MCF 10A (cell line): ENCODE data around the gene ATP6V1E1. TPM values are rescaled to one million over a fixed set of nuclear protein-coding genes. Genes with fewer than 3 reads are reported as not detected.

ENCODE experiments used
- BruUV-seq: library from RNA; stranded (reverse); fragments of 400-500 nt; replicated peaks from 2 replicates; lab custom pipeline; 2021; lab: Mats Ljungman, UMichigan
- CTCF ChIA-PET: fragments of 300-600 bp; sonication (Branson Sonifier 250); formaldehyde crosslinking; extraction: SDS; loops from one replicate; lab custom pipeline; 2021; ENCODE audit warnings: antibody characterized with exemption, inconsistent platforms; lab: Yijun Ruan, JAX
- POLR2A ChIA-PET: fragments of 300-600, 350-650 bp; sonication (Branson Sonifier 250); formaldehyde crosslinking; extraction: SDS; loops from one replicate; lab custom pipeline; 2020; ENCODE audit warnings: antibody characterized with exemption, inconsistent platforms; lab: Yijun Ruan, JAX
- DNase-seq: peaks from one replicate; pipeline ENCODE4 v3.0.0-alpha.2; 2018; ENCODE audit not compliant: unreplicated experiment
- H3K27ac Mint-ChIP-seq: one replicate; pipeline ENCODE4 v1.8.0; 2022; ENCODE audit warnings: mild to moderate bottlenecking, low read depth, mixed read lengths; ENCODE audit not compliant: unreplicated experiment
- H3K27me3 Mint-ChIP-seq: one replicate; pipeline ENCODE4 v1.8.0; 2022; ENCODE audit warnings: mixed read lengths; ENCODE audit not compliant: insufficient read depth, unreplicated experiment
- H3K36me3 Mint-ChIP-seq: one replicate; pipeline ENCODE4 v1.8.0; 2022; ENCODE audit warnings: mild to moderate bottlenecking, moderate library complexity, mixed read lengths; ENCODE audit not compliant: insufficient read depth, unreplicated experiment
- H3K4me1 Mint-ChIP-seq: one replicate; pipeline ENCODE4 v1.8.0; 2022; ENCODE audit warnings: mixed read lengths; ENCODE audit not compliant: insufficient read depth, unreplicated experiment
- H3K4me3 Mint-ChIP-seq: one replicate; pipeline ENCODE4 v1.8.0; 2022; ENCODE audit warnings: mild to moderate bottlenecking, moderate library complexity, mixed read lengths; ENCODE audit not compliant: unreplicated experiment
- H3K9me3 Mint-ChIP-seq: one replicate; pipeline ENCODE4 v1.8.0; 2022; ENCODE audit warnings: mixed read lengths; ENCODE audit not compliant: unreplicated experiment
- CTCF ChIP-seq: fragments of 200-600 bp; IDR thresholded peaks from one replicate; pipeline ENCODE4 v1.8.0; 2022; ENCODE audit warnings: antibody characterized with exemption, mild to moderate bottlenecking; ENCODE audit not compliant: unreplicated experiment
- intact Hi-C: fragments of 100-400 bp; cut with micrococcal nuclease; formaldehyde crosslinking; loops from 2 replicates; pipeline ENCODE4 v1.14.1; 2022
- total RNA-seq: library from RNA; stranded (reverse); gene quantifications from 2 replicates; pipeline ENCODE4 v1.2.3, GENCODE V29; 2022

ATP6V1E1 gene
- total RNA-seq, 1 experiment from 2014 or later, result 86.4 TPM

DNA sequence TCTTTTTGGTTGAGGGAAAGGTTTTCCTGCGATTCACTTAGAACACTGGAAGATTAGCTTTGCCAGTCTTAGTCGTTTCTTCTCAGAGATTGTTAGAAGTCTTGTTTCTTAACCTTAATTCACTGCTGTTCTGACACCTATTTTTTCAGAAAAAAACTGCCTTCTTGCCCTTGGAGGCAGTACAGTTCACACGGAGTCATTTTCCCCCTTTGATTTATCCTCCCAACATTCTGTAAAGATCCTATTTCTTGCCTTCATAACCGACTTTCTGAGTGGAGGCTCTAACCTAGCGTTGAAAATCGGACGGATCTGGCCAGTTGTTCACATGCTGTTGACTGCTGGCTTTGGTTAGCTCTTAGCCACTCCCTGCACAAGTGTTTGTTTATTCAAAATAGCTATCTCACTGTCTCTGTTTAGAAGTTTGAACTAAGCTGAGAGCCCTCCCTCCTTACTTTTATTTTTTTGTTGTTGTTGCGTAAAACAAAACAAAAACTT is 10.7 kb upstream of the ATP6V1E1 start:
- peak overlapping the region; percentile 89 for H3K4me3 Mint-ChIP-seq
- peaks cover 31% of the 10 kb centered on the region for H3K36me3 Mint-ChIP-seq
- CTCF ChIA-PET, result interaction anchor here (0.6 to 2.7 kb wide), 9 partner anchors 8 to 467 kb away, joined by 3 to 12 read pairs (median 3); no protein-coding TSS in a partner anchor
- intact Hi-C loops, result loop anchor here (2.0 kb wide), 1 partner anchor 62 kb away; no protein-coding TSS in a partner anchor
- peak; percentile 43 for DNase-seq
- no peaks in the 10 kb centered on the region for H3K9me3 Mint-ChIP-seq
- H3K27ac Mint-ChIP-seq, result peak overlapping the region; percentile 100
- BruUV-seq, result TSS peak; percentile 85
- POLR2A ChIA-PET, result interaction anchor here (0.6 to 4.4 kb wide), 33 partner anchors 9 to 481 kb away, joined by 3 to 70 read pairs (median 4); partner anchors contain the start of genes ATP6V1E1, BID and PEX26
- H3K4me1 Mint-ChIP-seq, result peaks cover 8% of the 10 kb centered on the region
- no peaks in the 10 kb centered on the region for H3K27me3 Mint-ChIP-seq
- TF ChIP-seq CTCF, result no peak

DNA sequence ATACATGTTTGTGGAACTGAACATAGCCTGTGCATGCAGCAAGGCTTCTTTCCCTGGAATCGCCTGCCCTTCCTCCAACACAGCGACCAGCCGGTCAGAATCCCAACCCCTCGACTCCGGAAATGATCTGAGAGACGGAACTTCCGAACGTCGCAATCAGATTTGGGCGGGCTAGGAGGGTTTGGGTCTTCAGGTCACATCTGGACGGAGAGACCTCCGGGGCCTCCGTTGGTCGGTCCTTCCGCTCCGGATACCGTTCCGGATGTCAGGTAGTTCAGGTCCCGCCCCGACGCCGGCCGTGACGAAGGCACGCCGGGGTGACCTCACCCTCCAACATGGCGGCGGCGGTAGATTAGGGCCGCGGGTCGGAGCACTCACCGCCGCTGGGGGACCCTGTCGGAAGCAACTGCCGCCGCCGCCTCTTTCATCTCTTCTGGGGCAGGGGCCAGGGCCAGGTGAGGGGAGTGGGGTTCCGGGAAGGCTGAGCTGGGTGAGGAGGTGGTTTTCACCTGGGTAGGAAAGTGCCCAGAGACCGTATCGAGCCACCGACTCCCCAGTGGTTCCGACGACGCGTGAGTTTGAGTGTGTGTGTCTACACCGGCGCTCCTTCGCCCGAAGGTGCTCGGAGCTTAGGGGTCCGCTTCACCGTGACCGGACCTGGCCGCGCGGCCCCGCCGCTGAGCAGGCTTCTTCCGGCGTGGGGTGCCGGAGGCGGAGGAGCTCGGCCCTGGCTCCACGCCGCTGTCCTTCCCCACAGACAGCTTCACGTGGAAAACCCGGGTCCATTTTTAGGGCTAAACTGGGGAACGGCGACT is 10.1 kb upstream of the ATP6V1E1 start, which contains the start of gene BCL2L13:
Gene BCL2L13, plus strand, starts transcription at position 326 of the 815 bp plus-strand sequence. CDS start 16,955 bp downstream, outside the sequence.
- intact Hi-C loops, result loop anchor here (1.0 to 2.0 kb wide), 2 partner anchors 62 to 80 kb away; no protein-coding TSS in a partner anchor
- BruUV-seq, result TSS peak; percentile 68
- DNase-seq, result peak; percentile 90
- Mint-ChIP-seq H3K27ac (peak within 1 kb of the TSS; percentile 100), H3K27me3 (no peaks in the 10 kb centered on the region), H3K36me3 (peaks cover 37% of the 10 kb centered on the region), H3K9me3 (no peaks in the 10 kb centered on the region), H3K4me3 (peak within 1 kb of the TSS; percentile 89), H3K4me1 (peaks cover 14% of the 10 kb centered on the region)
- no peak for TF ChIP-seq CTCF
- POLR2A ChIA-PET, result interaction anchor here (0.6 to 4.4 kb wide), 32 partner anchors 10 to 480 kb away, joined by 3 to 70 read pairs (median 4); partner anchors contain the start of genes ATP6V1E1, BID and PEX26
- CTCF ChIA-PET, result interaction anchor here (0.6 to 2.7 kb wide), 8 partner anchors 9 to 467 kb away, joined by 3 to 12 read pairs (median 3); no protein-coding TSS in a partner anchor

GRCh38 chr22:17638182-17638431 is 9.6 kb upstream of the ATP6V1E1 start:
- Mint-ChIP-seq H3K4me3 (peak overlapping the region; percentile 89), H3K9me3 (no peaks in the 10 kb centered on the region), H3K27ac (peak overlapping the region; percentile 100), H3K4me1 (peaks cover 19% of the 10 kb centered on the region), H3K27me3 (no peaks in the 10 kb centered on the region), H3K36me3 (peaks cover 37% of the 10 kb centered on the region)
- no TSS peak for BruUV-seq
- DNase-seq, result no peak
- CTCF ChIA-PET, result interaction anchor here (2.1 kb wide), 1 partner anchor 79 kb away, joined by 12 read pairs; no protein-coding TSS in a partner anchor
- no peak for TF ChIP-seq CTCF
- intact Hi-C loops, result loop anchor here (1.0 to 2.0 kb wide), 2 partner anchors 61 to 80 kb away; no protein-coding TSS in a partner anchor
- POLR2A ChIA-PET, result interaction anchor here (0.7 to 4.4 kb wide), 6 partner anchors 9 to 79 kb away, joined by 3 to 70 read pairs (median 10); partner anchors contain the start of gene ATP6V1E1
